Ureter (tissue), 1 donor: Measurements from ENCODE around the gene TEX54. TPM values are rescaled to one million over a fixed set of nuclear protein-coding genes. Genes with fewer than 3 reads are reported as not detected.
"Not testable (repeated sequence)": the region's sequence is repeated elsewhere in the genome, so short reads cannot be mapped to it uniquely, and the experiment has no call there.

Experiments
- DNase-seq: peaks from one replicate; pipeline ENCODE4 v3.0.0-alpha.2; 2020; ENCODE audit warnings: low spot score
- total RNA-seq: library from RNA; stranded (reverse); gene quantifications from one replicate; pipeline ENCODE4 v1.2.4, GENCODE V29; 2023
- donor health status: DM: yes; HTN: yes; CAD: no.

The TEX54 gene
- total RNA-seq, result not detected

GRCh38 chr11:62832336-62833234 is at the start of gene TEX54:
Gene TEX54, minus strand, starts transcription at chr11:62832841.
- no peak for DNase-seq

GRCh38 chr11:62882431-62882749 is 49.7 kb upstream of the TEX54 start:
- DNase-seq, result no peak

- peak; percentile 98 for DNase-seq
Observed at GRCh38 chr11:62881579-62882430, 49.2 kb upstream of the TEX54 start.

GRCh38 chr11:62880803-62881578 is 48.4 kb upstream of the TEX54 start, which contains the start of gene SLC3A2:
Gene SLC3A2, plus strand, starts transcription at chr11:62880896. Its CDS starts 128 bp downstream, at chr11:62881024.
- peak; percentile 93 for DNase-seq

- DNase-seq, result no peak
Observed at GRCh38 chr11:62880231-62880802, 47.7 kb upstream of the TEX54 start.

- peak; percentile 54 for DNase-seq
Observed at GRCh38 chr11:62879235-62879978, 46.8 kb upstream of the TEX54 start.

- no peak for DNase-seq
Observed at GRCh38 chr11:62876712-62877111, 44.1 kb upstream of the TEX54 start.

- no peak for DNase-seq
Observed at GRCh38 chr11:62875698-62876478, 43.2 kb upstream of the TEX54 start.

- DNase-seq, result no peak
Observed at GRCh38 chr11:62874851-62875250, 42.2 kb upstream of the TEX54 start.

GRCh38 chr11:62865635-62866034 is 33.0 kb upstream of the TEX54 start:
- DNase-seq, result no peak

- no peak for DNase-seq
Observed at GRCh38 chr11:62863687-62864335, 31.2 kb upstream of the TEX54 start.

GRCh38 chr11:62861564-62862192 is 29.0 kb upstream of the TEX54 start:
- DNase-seq, result not testable (repeated sequence)

- no peak for DNase-seq
Observed at GRCh38 chr11:62860835-62861563, 28.4 kb upstream of the TEX54 start.

GRCh38 chr11:62859281-62859703 is 26.7 kb upstream of the TEX54 start:
- not testable (repeated sequence) for DNase-seq

GRCh38 chr11:62858201-62858600 is 25.6 kb upstream of the TEX54 start:
- no peak for DNase-seq

- DNase-seq, result no peak
Observed at GRCh38 chr11:62857541-62857982, 24.9 kb upstream of the TEX54 start.

- no peak for DNase-seq
Observed at GRCh38 chr11:62856333-62856895, 23.8 kb upstream of the TEX54 start.
